ENCODE results near the gene PSMD3.

DNA sequence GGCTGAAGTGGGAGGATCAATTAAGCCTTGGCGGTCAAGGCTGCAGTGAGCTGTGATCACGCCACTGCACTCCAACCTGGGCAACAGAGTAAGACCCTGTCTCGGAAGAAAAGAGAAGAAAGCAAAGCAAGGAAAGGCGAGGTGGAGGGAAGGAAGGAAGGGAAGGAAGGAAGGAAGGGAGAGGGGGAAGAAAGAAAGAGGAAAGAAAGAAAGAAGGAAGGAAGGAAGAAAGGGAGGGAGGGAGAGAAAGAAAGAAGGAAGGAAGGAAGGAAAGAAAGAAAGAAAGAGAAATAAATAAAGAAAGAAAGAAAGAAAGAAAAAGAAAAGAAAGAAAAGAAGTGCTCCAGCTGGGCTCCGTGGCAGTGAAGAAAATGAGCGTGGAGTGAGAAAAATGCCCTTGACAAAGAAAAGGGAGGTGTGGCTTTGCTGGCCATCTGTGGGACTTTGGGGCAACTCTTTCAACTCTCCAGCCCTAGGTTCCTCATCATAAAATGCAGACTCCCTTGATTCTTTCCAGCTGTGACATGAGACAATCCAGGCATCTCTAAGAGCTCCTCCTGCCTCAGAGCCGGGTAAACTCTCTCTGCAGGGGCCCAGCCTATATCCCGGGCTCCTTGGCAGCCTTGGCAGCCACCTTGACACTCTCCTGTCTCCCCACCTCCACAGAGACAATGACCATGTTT, 15.4 kb upstream of the PSMD3 start:
- TF ChIP-seq NR2F2 (IDR thresholded peaks at IDR 0.05) (no peak), FOXA1 (IDR thresholded peaks at IDR 0.05) (no peak)
- TF ChIP-seq, protein P1, sequence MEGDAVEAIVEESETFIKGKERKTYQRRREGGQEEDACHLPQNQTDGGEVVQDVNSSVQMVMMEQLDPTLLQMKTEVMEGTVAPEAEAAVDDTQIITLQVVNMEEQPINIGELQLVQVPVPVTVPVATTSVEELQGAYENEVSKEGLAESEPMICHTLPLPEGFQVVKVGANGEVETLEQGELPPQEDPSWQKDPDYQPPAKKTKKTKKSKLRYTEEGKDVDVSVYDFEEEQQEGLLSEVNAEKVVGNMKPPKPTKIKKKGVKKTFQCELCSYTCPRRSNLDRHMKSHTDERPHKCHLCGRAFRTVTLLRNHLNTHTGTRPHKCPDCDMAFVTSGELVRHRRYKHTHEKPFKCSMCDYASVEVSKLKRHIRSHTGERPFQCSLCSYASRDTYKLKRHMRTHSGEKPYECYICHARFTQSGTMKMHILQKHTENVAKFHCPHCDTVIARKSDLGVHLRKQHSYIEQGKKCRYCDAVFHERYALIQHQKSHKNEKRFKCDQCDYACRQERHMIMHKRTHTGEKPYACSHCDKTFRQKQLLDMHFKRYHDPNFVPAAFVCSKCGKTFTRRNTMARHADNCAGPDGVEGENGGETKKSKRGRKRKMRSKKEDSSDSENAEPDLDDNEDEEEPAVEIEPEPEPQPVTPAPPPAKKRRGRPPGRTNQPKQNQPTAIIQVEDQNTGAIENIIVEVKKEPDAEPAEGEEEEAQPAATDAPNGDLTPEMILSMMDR (IDR thresholded peaks at IDR 0.05; ENCODE audit: low read depth, low read length, missing input control) = no peak
